WTC11 (cell line): ENCODE measurements around the gene TAS1R2.

ENCODE experiments used
- CBFB ChIP-seq: sonication (generic); formaldehyde crosslinking; IDR thresholded peaks from 2 replicates; pipeline ENCODE4 v1.8.1; 2022; ENCODE audit warnings: mild to moderate bottlenecking, low read depth, missing genetic modification reagents
- CREB1 ChIP-seq: sonication (generic); formaldehyde crosslinking; IDR thresholded peaks from 2 replicates; pipeline ENCODE4 v1.8.0; 2023; ENCODE audit warnings: mild to moderate bottlenecking, missing genetic modification reagents

- TF ChIP-seq CBFB (CRISPR knock-in tag) (no peak), CREB1 (CRISPR knock-in tag) (no peak)
Measured at GRCh38 chr1:18885311-18886002, 26.0 kb upstream of the TAS1R2 start.
